HepG2 (cell line): ENCODE measurements around the gene ZNF548. TPM values are rescaled to one million over a fixed set of nuclear protein-coding genes. Genes with fewer than 3 reads are reported as not detected.

Source experiments
- CENPT ChIP-seq: sonication (generic); formaldehyde crosslinking; IDR thresholded peaks from 2 replicates; pipeline ENCODE4 v1.8.0; 2022; ENCODE audit warnings: low read depth, mild to moderate bottlenecking, moderate library complexity, missing genetic modification reagents
- HNRNPK ChIP-seq: fragments of 200-400 bp; formaldehyde crosslinking; IDR thresholded peaks from 2 replicates; pipeline ENCODE4 v1.6.1; 2018; ENCODE audit warnings: low read length, low read depth, moderate library complexity, mild to moderate bottlenecking; ENCODE audit not compliant: poor library complexity, severe bottlenecking
- KAT8 ChIP-seq: IDR thresholded peaks from 2 replicates; pipeline ENCODE4 v1.6.1; 2016; ENCODE audit warnings: missing genetic modification reagents, missing compliant biosample characterization
- KDM2A ChIP-seq: sonication (generic); formaldehyde crosslinking; IDR thresholded peaks from 2 replicates; pipeline ENCODE4 v1.4.0; 2020; ENCODE audit warnings: low read depth, missing genetic modification reagents, borderline replicate concordance
- MBNL3 ChIP-seq: fragments of 250-450 bp; sonication (Bioruptor Pico); conservative IDR thresholded peaks from 2 replicates; pipeline ENCODE4 v1.8.0; 2022; ENCODE audit warnings: mild to moderate bottlenecking, inconsistent platforms
- PCBP2 ChIP-seq: fragments of 200-400 bp; formaldehyde crosslinking; optimal IDR thresholded peaks from 2 replicates; pipeline ENCODE3; 2018; ENCODE audit warnings: low read length, low read depth; ENCODE audit not compliant: poor library complexity, severe bottlenecking
- TMF1 ChIP-seq: sonication (generic); formaldehyde crosslinking; IDR thresholded peaks from 2 replicates; pipeline ENCODE4 v1.8.1; 2022; ENCODE audit warnings: low read depth, missing genetic modification reagents
- TOE1 ChIP-seq: sonication (generic); formaldehyde crosslinking; IDR thresholded peaks from 2 replicates; pipeline ENCODE4 v1.4.0; 2020; ENCODE audit warnings: mild to moderate bottlenecking, missing genetic modification reagents
- U2AF2 ChIP-seq: fragments of 200-400 bp; formaldehyde crosslinking; IDR thresholded peaks from 2 replicates; pipeline ENCODE4 v1.6.1; 2017; ENCODE audit warnings: low read depth, mild to moderate bottlenecking, low read length
- ZFY ChIP-seq: sonication (generic); formaldehyde crosslinking; IDR thresholded peaks from 2 replicates; pipeline ENCODE4 v1.4.0; 2020; ENCODE audit warnings: missing genetic modification reagents
- ZMAT3 ChIP-seq: sonication (generic); formaldehyde crosslinking; conservative IDR thresholded peaks from 2 replicates; pipeline ENCODE4 v1.7.0; 2021; ENCODE audit warnings: missing genetic modification reagents
- ZNF430 ChIP-seq: sonication (generic); formaldehyde crosslinking; IDR thresholded peaks from 2 replicates; pipeline ENCODE4 v1.9.0; 2021; ENCODE audit warnings: mild to moderate bottlenecking, missing genetic modification reagents
- ZNF556 ChIP-seq: sonication (generic); formaldehyde crosslinking; IDR thresholded peaks from 2 replicates; pipeline ENCODE4 v1.4.0; 2020; ENCODE audit warnings: mild to moderate bottlenecking, missing genetic modification reagents, borderline replicate concordance
- ZNF563 ChIP-seq: sonication (generic); formaldehyde crosslinking; IDR thresholded peaks from 2 replicates; pipeline ENCODE4 v1.8.0; 2022; ENCODE audit warnings: mild to moderate bottlenecking, moderate library complexity, missing genetic modification reagents
- ZNF672 ChIP-seq: sonication (generic); formaldehyde crosslinking; IDR thresholded peaks from 2 replicates; pipeline ENCODE4 v1.8.1; 2022; ENCODE audit warnings: missing genetic modification reagents
- polyA plus RNA-seq, 8 experiments: library from polyadenylated mRNA; depleted of rRNA in 3 of 8; stranded (reverse) in 7 of 8; unstranded in 1 of 8; fragments of >200 nt; fragmentation: Illumina TruSeq in 4 of 8; extraction: Trizol in 4 of 8; gene quantifications; 2 replicates each; pipeline versions ENCODE4 v1.2.1 to v1.2.3, GENCODE V29; 2011 to 2016; ENCODE audit warnings: low read depth in 4 of 8, missing spikeins in 1 of 8, mixed read lengths in 1 of 8; ENCODE audit not compliant: insufficient read depth in 1 of 8
- total RNA-seq, 5 experiments: library from RNA; depleted of rRNA; stranded (reverse); fragments of >200 nt; fragmentation: Illumina TruSeq; extraction: Trizol; gene quantifications; 2 replicates each; pipeline ENCODE4 v1.2.3, GENCODE V29; 2016; ENCODE audit warnings: low read depth in 1 of 5
- TF ChIP-seq, protein P1 (sequence below): sonication (generic); formaldehyde crosslinking; conservative IDR thresholded peaks from 2 replicates; pipeline ENCODE4 v1.5.0; 2020; ENCODE audit warnings: missing genetic modification reagents
- TF ChIP-seq, protein P2 (sequence below): sonication (generic); formaldehyde crosslinking; IDR thresholded peaks from 2 replicates; pipeline ENCODE4 v1.4.0; 2020; ENCODE audit warnings: missing genetic modification reagents, mild to moderate bottlenecking, borderline replicate concordance
- TF ChIP-seq, protein P3 (sequence below): sonication (generic); formaldehyde crosslinking; IDR thresholded peaks from 2 replicates; pipeline ENCODE4 v1.4.0; 2020; ENCODE audit warnings: missing genetic modification reagents
- TF ChIP-seq, protein P4 (sequence below): fragments of 450-650 bp; IDR thresholded peaks from 2 replicates; pipeline ENCODE4 v1.6.1; 2016

ZNF548 gene
- total and polyA plus RNA-seq, 2 of the 13 experiments (the other 11 are each of a cell fraction or from before 2014, with no cell fraction given) = 19.6 to 24.9 TPM

DNA sequence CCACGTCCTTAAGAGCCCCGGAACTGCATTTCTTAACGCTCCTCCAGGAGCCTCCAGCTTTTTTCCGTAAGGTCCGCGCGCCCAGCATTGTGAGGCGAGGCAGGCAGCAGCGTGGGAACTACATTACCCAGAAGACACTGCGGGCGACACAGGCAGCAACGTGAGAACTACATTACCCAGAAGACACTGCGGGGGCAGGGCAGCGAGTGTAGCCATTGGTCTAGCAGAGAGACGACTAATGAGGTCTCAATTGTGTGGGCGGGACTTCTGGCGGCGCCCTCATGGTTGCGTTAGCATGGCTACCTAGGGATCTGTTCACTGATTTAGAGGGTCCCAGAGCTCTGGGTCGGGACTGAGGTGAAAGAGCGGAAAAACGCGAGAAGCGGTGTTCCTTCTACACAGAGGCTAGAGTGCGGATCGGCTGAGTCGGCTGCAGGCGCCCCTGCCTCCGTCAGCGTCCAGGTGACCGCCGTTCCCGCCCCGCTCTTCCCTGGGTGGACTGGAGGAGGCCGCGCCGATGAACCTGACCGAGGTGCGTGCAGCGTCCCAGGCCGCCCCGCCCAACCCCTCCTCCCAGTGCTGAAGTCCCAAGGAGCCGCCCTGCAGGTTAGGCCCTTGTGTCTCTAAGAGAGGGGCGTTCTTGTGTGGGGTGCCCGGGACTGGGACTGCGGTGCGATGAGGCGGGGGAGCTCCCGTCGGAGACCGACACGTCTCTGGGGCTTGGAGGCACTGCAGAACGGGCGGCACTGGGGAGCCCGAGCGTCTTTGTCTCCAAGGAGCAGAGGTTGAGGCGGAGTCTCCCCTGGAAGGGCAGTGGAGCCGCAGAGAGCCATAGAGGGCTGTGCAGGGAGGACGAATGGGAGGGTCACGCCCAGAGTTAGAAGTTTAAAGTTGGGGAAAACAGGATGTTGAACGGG lies 45.7 kb downstream of the ZNF548 start, which contains the start of gene ZNF749 (continued):
- TF ChIP-seq ZMAT3 (CRISPR knock-in tag) (0 out of 2 replicates have a peak, but pooled peaks have one; percentile 54), ZNF556 (CRISPR knock-in tag) (peak; percentile 81), TOE1 (0 out of 2 replicates have a peak, but pooled peaks have one; percentile 35), CENPT (no peak), ZNF672 (CRISPR knock-in tag) (no peak), KDM2A (CRISPR knock-in tag) (peak; percentile 95), MBNL3 (CRISPR knock-in tag) (no peak), ZFY (CRISPR knock-in tag) (peak; percentile 90), PCBP2 (no peak), U2AF2 (no peak), HNRNPK (no peak), ZNF430 (no peak), TMF1 (no peak), KAT8 (peak; percentile 86), ZNF563 (peak; percentile 24; the same call in 1 of the 2 replicates)
- TF ChIP-seq, protein P1, sequence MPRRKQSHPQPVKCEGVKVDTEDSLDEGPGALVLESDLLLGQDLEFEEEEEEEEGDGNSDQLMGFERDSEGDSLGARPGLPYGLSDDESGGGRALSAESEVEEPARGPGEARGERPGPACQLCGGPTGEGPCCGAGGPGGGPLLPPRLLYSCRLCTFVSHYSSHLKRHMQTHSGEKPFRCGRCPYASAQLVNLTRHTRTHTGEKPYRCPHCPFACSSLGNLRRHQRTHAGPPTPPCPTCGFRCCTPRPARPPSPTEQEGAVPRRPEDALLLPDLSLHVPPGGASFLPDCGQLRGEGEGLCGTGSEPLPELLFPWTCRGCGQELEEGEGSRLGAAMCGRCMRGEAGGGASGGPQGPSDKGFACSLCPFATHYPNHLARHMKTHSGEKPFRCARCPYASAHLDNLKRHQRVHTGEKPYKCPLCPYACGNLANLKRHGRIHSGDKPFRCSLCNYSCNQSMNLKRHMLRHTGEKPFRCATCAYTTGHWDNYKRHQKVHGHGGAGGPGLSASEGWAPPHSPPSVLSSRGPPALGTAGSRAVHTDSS (CRISPR knock-in tag) = no peak
- TF ChIP-seq, protein P2, sequence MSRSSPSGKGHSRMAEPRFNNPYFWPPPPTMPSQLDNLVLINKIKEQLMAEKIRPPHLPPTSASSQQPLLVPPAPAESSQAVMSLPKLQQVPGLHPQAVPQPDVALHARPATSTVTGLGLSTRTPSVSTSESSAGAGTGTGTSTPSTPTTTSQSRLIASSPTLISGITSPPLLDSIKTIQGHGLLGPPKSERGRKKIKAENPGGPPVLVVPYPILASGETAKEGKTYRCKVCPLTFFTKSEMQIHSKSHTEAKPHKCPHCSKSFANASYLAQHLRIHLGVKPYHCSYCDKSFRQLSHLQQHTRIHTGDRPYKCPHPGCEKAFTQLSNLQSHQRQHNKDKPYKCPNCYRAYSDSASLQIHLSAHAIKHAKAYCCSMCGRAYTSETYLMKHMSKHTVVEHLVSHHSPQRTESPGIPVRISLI (CRISPR knock-in tag) = peak; percentile 65; the same call in 1 of the 2 replicates
- TF ChIP-seq, protein P3, sequence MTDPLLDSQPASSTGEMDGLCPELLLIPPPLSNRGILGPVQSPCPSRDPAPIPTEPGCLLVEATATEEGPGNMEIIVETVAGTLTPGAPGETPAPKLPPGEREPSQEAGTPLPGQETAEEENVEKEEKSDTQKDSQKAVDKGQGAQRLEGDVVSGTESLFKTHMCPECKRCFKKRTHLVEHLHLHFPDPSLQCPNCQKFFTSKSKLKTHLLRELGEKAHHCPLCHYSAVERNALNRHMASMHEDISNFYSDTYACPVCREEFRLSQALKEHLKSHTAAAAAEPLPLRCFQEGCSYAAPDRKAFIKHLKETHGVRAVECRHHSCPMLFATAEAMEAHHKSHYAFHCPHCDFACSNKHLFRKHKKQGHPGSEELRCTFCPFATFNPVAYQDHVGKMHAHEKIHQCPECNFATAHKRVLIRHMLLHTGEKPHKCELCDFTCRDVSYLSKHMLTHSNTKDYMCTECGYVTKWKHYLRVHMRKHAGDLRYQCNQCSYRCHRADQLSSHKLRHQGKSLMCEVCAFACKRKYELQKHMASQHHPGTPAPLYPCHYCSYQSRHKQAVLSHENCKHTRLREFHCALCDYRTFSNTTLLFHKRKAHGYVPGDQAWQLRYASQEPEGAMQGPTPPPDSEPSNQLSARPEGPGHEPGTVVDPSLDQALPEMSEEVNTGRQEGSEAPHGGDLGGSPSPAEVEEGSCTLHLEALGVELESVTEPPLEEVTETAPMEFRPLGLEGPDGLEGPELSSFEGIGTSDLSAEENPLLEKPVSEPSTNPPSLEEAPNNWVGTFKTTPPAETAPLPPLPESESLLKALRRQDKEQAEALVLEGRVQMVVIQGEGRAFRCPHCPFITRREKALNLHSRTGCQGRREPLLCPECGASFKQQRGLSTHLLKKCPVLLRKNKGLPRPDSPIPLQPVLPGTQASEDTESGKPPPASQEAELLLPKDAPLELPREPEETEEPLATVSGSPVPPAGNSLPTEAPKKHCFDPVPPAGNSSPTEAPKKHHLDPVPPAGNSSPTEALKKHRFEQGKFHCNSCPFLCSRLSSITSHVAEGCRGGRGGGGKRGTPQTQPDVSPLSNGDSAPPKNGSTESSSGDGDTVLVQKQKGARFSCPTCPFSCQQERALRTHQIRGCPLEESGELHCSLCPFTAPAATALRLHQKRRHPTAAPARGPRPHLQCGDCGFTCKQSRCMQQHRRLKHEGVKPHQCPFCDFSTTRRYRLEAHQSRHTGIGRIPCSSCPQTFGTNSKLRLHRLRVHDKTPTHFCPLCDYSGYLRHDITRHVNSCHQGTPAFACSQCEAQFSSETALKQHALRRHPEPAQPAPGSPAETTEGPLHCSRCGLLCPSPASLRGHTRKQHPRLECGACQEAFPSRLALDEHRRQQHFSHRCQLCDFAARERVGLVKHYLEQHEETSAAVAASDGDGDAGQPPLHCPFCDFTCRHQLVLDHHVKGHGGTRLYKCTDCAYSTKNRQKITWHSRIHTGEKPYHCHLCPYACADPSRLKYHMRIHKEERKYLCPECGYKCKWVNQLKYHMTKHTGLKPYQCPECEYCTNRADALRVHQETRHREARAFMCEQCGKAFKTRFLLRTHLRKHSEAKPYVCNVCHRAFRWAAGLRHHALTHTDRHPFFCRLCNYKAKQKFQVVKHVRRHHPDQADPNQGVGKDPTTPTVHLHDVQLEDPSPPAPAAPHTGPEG (CRISPR knock-in tag) = no peak
- TF ChIP-seq, protein P4, sequence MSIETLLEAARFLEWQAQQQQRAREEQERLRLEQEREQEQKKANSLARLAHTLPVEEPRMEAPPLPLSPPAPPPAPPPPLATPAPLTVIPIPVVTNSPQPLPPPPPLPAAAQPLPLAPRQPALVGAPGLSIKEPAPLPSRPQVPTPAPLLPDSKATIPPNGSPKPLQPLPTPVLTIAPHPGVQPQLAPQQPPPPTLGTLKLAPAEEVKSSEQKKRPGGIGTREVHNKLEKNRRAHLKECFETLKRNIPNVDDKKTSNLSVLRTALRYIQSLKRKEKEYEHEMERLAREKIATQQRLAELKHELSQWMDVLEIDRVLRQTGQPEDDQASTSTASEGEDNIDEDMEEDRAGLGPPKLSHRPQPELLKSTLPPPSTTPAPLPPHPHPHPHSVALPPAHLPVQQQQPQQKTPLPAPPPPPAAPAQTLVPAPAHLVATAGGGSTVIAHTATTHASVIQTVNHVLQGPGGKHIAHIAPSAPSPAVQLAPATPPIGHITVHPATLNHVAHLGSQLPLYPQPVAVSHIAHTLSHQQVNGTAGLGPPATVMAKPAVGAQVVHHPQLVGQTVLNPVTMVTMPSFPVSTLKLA = peak; percentile 47
